IMR-90 (cell line): ENCODE results near the gene TAGAP. TPM values are rescaled to one million over a fixed set of nuclear protein-coding genes. Genes with fewer than 3 reads are reported as not detected.

Source experiments
- ATAC-seq: fragments of 200-7000 bp; cut with Tn5 transposase; 2 replicates; pipeline ENCODE4 v1.9.1; 2020; ENCODE audit warnings: low read depth, mild to moderate bottlenecking, moderate library complexity
- BruUV-seq: library from RNA; stranded (reverse); fragments of 400-500 nt; replicated peaks from 2 replicates; lab custom pipeline; 2021; lab: Mats Ljungman, UMichigan
- CTCF ChIA-PET: fragments of 300-600 bp; formaldehyde crosslinking; extraction: SDS; loops from one replicate; lab custom pipeline; 2021; ENCODE audit warnings: antibody characterized with exemption; lab: Yijun Ruan, JAX
- POLR2A ChIA-PET: fragments of 300-600 bp; sonication (Branson Sonifier 250); formaldehyde crosslinking; loops from one replicate; lab custom pipeline; 2022; ENCODE audit warnings: antibody characterized with exemption; ENCODE audit not compliant: unreplicated experiment; lab: Charles Lee
- DNase-seq: peaks from one replicate; pipeline ENCODE4 v3.0.0; 2013
- H2AFZ ChIP-seq: replicated peaks from 2 replicates; pipeline ENCODE3; 2013; ENCODE audit warnings: low read length, mild to moderate bottlenecking; ENCODE audit not compliant: poor library complexity
- H2AK5ac ChIP-seq: 2 replicates; pipeline ENCODE4 v1.6.1; 2013; ENCODE audit warnings: low read depth, low read length, inconsistent platforms
- H2AK9ac ChIP-seq: replicated peaks from 2 replicates; pipeline ENCODE3; 2013; ENCODE audit warnings: mild to moderate bottlenecking, low read depth, low read length, moderate library complexity; ENCODE audit not compliant: poor library complexity
- H2BK120ac ChIP-seq: 2 replicates; pipeline ENCODE4 v1.6.1; 2013; ENCODE audit warnings: low read depth, low read length, inconsistent platforms
- H2BK15ac ChIP-seq: 3 replicates; pipeline ENCODE4 v1.6.1; 2013; ENCODE audit warnings: low read depth, low read length, inconsistent platforms
- H2BK20ac ChIP-seq: 2 replicates; pipeline ENCODE4 v1.6.1; 2013; ENCODE audit warnings: low read depth, mild to moderate bottlenecking, inconsistent platforms, low read length, moderate library complexity
- H2BK5ac ChIP-seq: 2 replicates; pipeline ENCODE4 v1.6.1; 2013; ENCODE audit warnings: mild to moderate bottlenecking, low read depth, low read length, inconsistent platforms; ENCODE audit not compliant: poor library complexity, severe bottlenecking
- H3K14ac ChIP-seq: replicated peaks from 2 replicates; pipeline ENCODE4 v1.6.1; 2013; ENCODE audit warnings: low read depth, low read length, inconsistent platforms
- H3K18ac ChIP-seq: 2 replicates; pipeline ENCODE4 v1.6.1; 2013; ENCODE audit warnings: low read depth, low read length, control low read depth
- H3K23ac ChIP-seq: 2 replicates; pipeline ENCODE4 v1.6.1; 2013; ENCODE audit warnings: low read depth, low read length, inconsistent platforms
- H3K27ac ChIP-seq: 2 replicates; pipeline ENCODE4 v1.5.1; 2013; ENCODE audit warnings: mild to moderate bottlenecking, control low read depth, low read length; ENCODE audit not compliant: insufficient read depth
- H3K27me3 ChIP-seq: 2 replicates; pipeline ENCODE4 v1.6.1; 2013; ENCODE audit warnings: low read length; ENCODE audit not compliant: control insufficient read depth, insufficient read depth
- H3K36me3 ChIP-seq: 2 replicates; pipeline ENCODE4 v1.6.1; 2013; ENCODE audit warnings: low read length, mixed read lengths; ENCODE audit not compliant: control insufficient read depth, insufficient read depth
- H3K4ac ChIP-seq: 2 replicates; pipeline ENCODE4 v1.6.1; 2013; ENCODE audit warnings: low read depth, low read length, inconsistent platforms
- H3K4me1 ChIP-seq: 2 replicates; pipeline ENCODE4 v1.6.1; 2013; ENCODE audit warnings: low read length, mixed read lengths; ENCODE audit not compliant: control insufficient read depth, insufficient read depth
- H3K4me2 ChIP-seq: 2 replicates; pipeline ENCODE4 v1.6.1; 2013; ENCODE audit warnings: low read depth, mild to moderate bottlenecking, control low read depth, low read length, moderate library complexity
- H3K4me3 ChIP-seq: 2 replicates; pipeline ENCODE4 v1.5.1; 2013; ENCODE audit warnings: low read depth, mild to moderate bottlenecking, control low read depth, low read length, moderate library complexity; ENCODE audit not compliant: insufficient read depth
- H3K56ac ChIP-seq: 2 replicates; pipeline ENCODE4 v1.6.1; 2013; ENCODE audit warnings: low read length, inconsistent platforms; ENCODE audit not compliant: insufficient read depth; ENCODE audit errors: extremely low read depth
- H3K79me1 ChIP-seq, 2 experiments: 2 replicates each; pipeline ENCODE4 v1.6.1; 2013; ENCODE audit warnings: low read length in 2 of 2, inconsistent platforms in 1 of 2, low read depth in 1 of 2
- H3K9ac ChIP-seq: 2 replicates; pipeline ENCODE4 v1.6.1; 2013; ENCODE audit warnings: low read depth, low read length, control low read depth
- H3K9me1 ChIP-seq: 2 replicates; pipeline ENCODE4 v1.6.1; 2013; ENCODE audit warnings: low read length, inconsistent platforms; ENCODE audit not compliant: insufficient read depth
- H3K9me3 ChIP-seq: 2 replicates; pipeline ENCODE4 v1.6.1; 2013; ENCODE audit warnings: low read length; ENCODE audit not compliant: control insufficient read depth, insufficient read depth
- H4K20me1 ChIP-seq: 2 replicates; pipeline ENCODE4 v1.6.1; 2013; ENCODE audit warnings: low read length, inconsistent platforms; ENCODE audit not compliant: insufficient read depth
- H4K5ac ChIP-seq: 2 replicates; pipeline ENCODE4 v1.6.1; 2013; ENCODE audit warnings: mild to moderate bottlenecking, low read depth, low read length, control low read depth
- H4K8ac ChIP-seq, 2 experiments: 2 replicates each; pipeline ENCODE4 v1.6.1; 2013; ENCODE audit warnings: low read depth in 2 of 2, low read length in 2 of 2, control low read depth in 1 of 2, inconsistent platforms in 1 of 2
- H4K91ac ChIP-seq: 2 replicates; pipeline ENCODE4 v1.6.1; 2013; ENCODE audit warnings: low read depth, low read length, inconsistent platforms; ENCODE audit not compliant: insufficient read depth
- BHLHE40 ChIP-seq: fragments of 150-350 bp; IDR thresholded peaks from 2 replicates; pipeline ENCODE4 v1.6.1; 2016; ENCODE audit warnings: mild to moderate bottlenecking, low read depth, low read length
- CEBPB ChIP-seq: IDR thresholded peaks from 2 replicates; pipeline ENCODE4 v1.6.1; 2012; ENCODE audit warnings: low read depth, low read length, improper control_type of control experiment
- CHD1 ChIP-seq: IDR thresholded peaks from 2 replicates; pipeline ENCODE4 v1.6.1; 2012; ENCODE audit warnings: low read depth, low read length, improper control_type of control experiment
- FOS ChIP-seq: fragments of 150-350 bp; IDR thresholded peaks from 2 replicates; pipeline ENCODE4 v1.6.1; 2016; ENCODE audit warnings: low read depth, low read length
- MAFK ChIP-seq: IDR thresholded peaks from 2 replicates; pipeline ENCODE4 v1.6.1; 2012; ENCODE audit warnings: low read depth, low read length, improper control_type of control experiment
- MAZ ChIP-seq: IDR thresholded peaks from 2 replicates; pipeline ENCODE4 v1.6.1; 2012; ENCODE audit warnings: low read depth, mild to moderate bottlenecking, low read length, improper control_type of control experiment, moderate library complexity, borderline replicate concordance
- MXI1 ChIP-seq: IDR thresholded peaks from 2 replicates; pipeline ENCODE4 v1.6.1; 2012; ENCODE audit warnings: low read depth, mild to moderate bottlenecking, low read length, moderate library complexity, borderline replicate concordance
- NFE2L2 ChIP-seq: fragments of 150-350 bp; IDR thresholded peaks from 2 replicates; pipeline ENCODE4 v1.6.1; 2016; ENCODE audit warnings: low read depth, mild to moderate bottlenecking, low read length
- POLR2A ChIP-seq: IDR thresholded peaks from 2 replicates; pipeline ENCODE4 v1.6.1; 2012; ENCODE audit warnings: mild to moderate bottlenecking, low read depth, low read length
- RAD21 ChIP-seq: IDR thresholded peaks from 2 replicates; pipeline ENCODE4 v1.6.1; 2012; ENCODE audit warnings: low read length, improper control_type of control experiment
- RCOR1 ChIP-seq: IDR thresholded peaks from 2 replicates; pipeline ENCODE4 v1.6.1; 2012; ENCODE audit warnings: mild to moderate bottlenecking, low read length, improper control_type of control experiment; ENCODE audit not compliant: insufficient replicate concordance
- RFX5 ChIP-seq: IDR thresholded peaks from 2 replicates; pipeline ENCODE4 v1.8.0; 2012; ENCODE audit warnings: low read depth, mild to moderate bottlenecking, low read length, moderate library complexity
- SMC3 ChIP-seq: fragments of 150-350 bp; IDR thresholded peaks from 2 replicates; pipeline ENCODE4 v1.6.1; 2016; ENCODE audit warnings: low read depth, mild to moderate bottlenecking, antibody characterized with exemption, low read length, moderate library complexity
- WGBS, 2 experiments: methylation state at CpG; one replicate each; pipeline versions ENCODE4 v1.1.5 to v1.1.7; 2013; ENCODE audit warnings: missing lambda C conversion rate in 2 of 2; ENCODE audit not compliant: insufficient read length in 1 of 2; ENCODE audit errors: extremely low coverage in 2 of 2; 5-methylcytosine and 5-hydroxymethylcytosine counted together
- dilution Hi-C: fragments of 300-500 bp; cut with HindIII; formaldehyde crosslinking; loops from one replicate; pipeline ENCODE4 v1.14.3; 2018; ENCODE audit warnings: low sequenced_read_pairs; ENCODE audit not compliant: unreplicated experiment
- in situ Hi-C: fragments of 300-500 bp; cut with MboI; formaldehyde crosslinking; loops from 3 replicates; pipeline ENCODE4 v1.14.3; 2019; ENCODE audit warnings: low sequenced_read_pairs, inconsistent platforms, mixed read lengths
- intact Hi-C: fragments of 100-400 bp; cut with micrococcal nuclease; formaldehyde crosslinking; loops from 2 replicates; pipeline ENCODE4 v1.10.0; 2022
- polyA plus RNA-seq, 3 experiments: library from polyadenylated mRNA; depleted of rRNA; stranded (reverse); fragments of >200 nt; gene quantifications; 2 replicates each; pipeline ENCODE4 v1.2.3, GENCODE V29; 2012; ENCODE audit warnings: low replicate concordance in 1 of 3
- total RNA-seq: library from RNA; depleted of rRNA; stranded (reverse); fragments of >200 nt; gene quantifications from 2 replicates; pipeline ENCODE4 v1.2.3, GENCODE V29; 2012
- TF ChIP-seq, protein P1 (sequence below): fragments of 150-350 bp; IDR thresholded peaks from 2 replicates; pipeline ENCODE4 v1.6.1; 2017; ENCODE audit warnings: mild to moderate bottlenecking, antibody characterized with exemption, low read length, low read depth
- TF ChIP-seq, protein P2 (sequence below): conservative IDR thresholded peaks from 2 replicates; pipeline ENCODE4 v1.5.1; 2012; ENCODE audit warnings: mild to moderate bottlenecking, low read depth, low read length, improper control_type of control experiment
- TF ChIP-seq, protein P3 (sequence below): fragments of 150-350 bp; IDR thresholded peaks from 2 replicates; pipeline ENCODE4 v1.6.1; 2016; ENCODE audit warnings: low read depth, mild to moderate bottlenecking, low read length, moderate library complexity, borderline replicate concordance

Gene TAGAP
- total and polyA plus RNA-seq, 2 of the 4 experiments (the other 2 are of a cell fraction) = not detected

DNA sequence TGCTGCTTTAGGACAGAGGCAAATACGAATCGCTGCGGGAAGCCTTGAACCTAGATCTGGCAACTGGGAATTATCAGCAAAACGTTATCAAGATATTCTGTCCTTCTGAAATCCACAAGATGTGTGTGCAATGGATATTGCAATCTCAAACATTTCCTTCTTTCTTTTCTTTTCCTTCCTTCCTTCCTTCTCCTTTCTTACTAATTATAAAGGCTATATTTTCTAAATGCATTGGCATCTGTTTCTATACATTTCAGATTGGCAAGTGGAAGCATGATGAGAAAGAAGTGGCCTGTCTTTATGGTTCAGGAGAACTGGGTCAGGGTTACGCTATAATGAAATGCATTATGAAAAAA is 2.0 kb downstream of the TAGAP start:
- Histone ChIP-seq H3K14ac (no peak overlapping the region), H2BK5ac (no peak overlapping the region), H3K23ac (no peak overlapping the region), H2AK9ac (no peak overlapping the region), H2BK20ac (no peak overlapping the region), H2AFZ (peak overlapping the region; percentile 55), H3K4me2 (no peak overlapping the region), H4K5ac (no peak overlapping the region), H3K36me3 (no peaks in the 10 kb centered on the region), H4K8ac (no peak overlapping the region), H3K4me1 (no peaks in the 10 kb centered on the region), H4K91ac (no peak overlapping the region), H3K27me3 (peaks cover 48% of the 10 kb centered on the region), H3K9me1 (no peaks in the 10 kb centered on the region), H2BK120ac (no peak overlapping the region), H3K27ac (no peak overlapping the region), H3K4me3 (no peak overlapping the region), H2AK5ac (no peak overlapping the region), H2BK15ac (no peak overlapping the region), H4K20me1 (no peaks in the 10 kb centered on the region), H3K56ac (no peak overlapping the region), H3K4ac (no peak overlapping the region), H3K79me1 (no peaks in the 10 kb centered on the region), H3K9me3 (no peaks in the 10 kb centered on the region), H3K18ac (no peak overlapping the region), H3K9ac (no peak overlapping the region)
- no CpG with 5 or more reads among the region's 5 CpGs for WGBS, 2 experiments
- POLR2A ChIA-PET = no interaction called here
- CTCF ChIA-PET = interaction anchor here (0.6 to 1.3 kb wide), 5 partner anchors 10 to 64 kb away, joined by 3 to 6 read pairs (median 3); no protein-coding TSS in a partner anchor
- intact Hi-C loops (loop anchor here (1.0 kb wide), 2 partner anchors 61 to 91 kb away; no protein-coding TSS in a partner anchor), dilution Hi-C loops (no loop called here), in situ Hi-C loops (no loop called here)
- no peak for ATAC-seq
- DNase-seq = no peak
- no TSS peak for BruUV-seq
- no peak for TF ChIP-seq POLR2A
- TF ChIP-seq, protein P1, sequence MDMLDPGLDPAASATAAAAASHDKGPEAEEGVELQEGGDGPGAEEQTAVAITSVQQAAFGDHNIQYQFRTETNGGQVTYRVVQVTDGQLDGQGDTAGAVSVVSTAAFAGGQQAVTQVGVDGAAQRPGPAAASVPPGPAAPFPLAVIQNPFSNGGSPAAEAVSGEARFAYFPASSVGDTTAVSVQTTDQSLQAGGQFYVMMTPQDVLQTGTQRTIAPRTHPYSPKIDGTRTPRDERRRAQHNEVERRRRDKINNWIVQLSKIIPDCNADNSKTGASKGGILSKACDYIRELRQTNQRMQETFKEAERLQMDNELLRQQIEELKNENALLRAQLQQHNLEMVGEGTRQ = no peak
- no peak for TF ChIP-seq FOS
- TF ChIP-seq MAZ = no peak
- TF ChIP-seq RFX5 = no peak
- no peak for TF ChIP-seq MAFK
- TF ChIP-seq MXI1 = no peak
- no peak for TF ChIP-seq NFE2L2
- TF ChIP-seq, protein P2, sequence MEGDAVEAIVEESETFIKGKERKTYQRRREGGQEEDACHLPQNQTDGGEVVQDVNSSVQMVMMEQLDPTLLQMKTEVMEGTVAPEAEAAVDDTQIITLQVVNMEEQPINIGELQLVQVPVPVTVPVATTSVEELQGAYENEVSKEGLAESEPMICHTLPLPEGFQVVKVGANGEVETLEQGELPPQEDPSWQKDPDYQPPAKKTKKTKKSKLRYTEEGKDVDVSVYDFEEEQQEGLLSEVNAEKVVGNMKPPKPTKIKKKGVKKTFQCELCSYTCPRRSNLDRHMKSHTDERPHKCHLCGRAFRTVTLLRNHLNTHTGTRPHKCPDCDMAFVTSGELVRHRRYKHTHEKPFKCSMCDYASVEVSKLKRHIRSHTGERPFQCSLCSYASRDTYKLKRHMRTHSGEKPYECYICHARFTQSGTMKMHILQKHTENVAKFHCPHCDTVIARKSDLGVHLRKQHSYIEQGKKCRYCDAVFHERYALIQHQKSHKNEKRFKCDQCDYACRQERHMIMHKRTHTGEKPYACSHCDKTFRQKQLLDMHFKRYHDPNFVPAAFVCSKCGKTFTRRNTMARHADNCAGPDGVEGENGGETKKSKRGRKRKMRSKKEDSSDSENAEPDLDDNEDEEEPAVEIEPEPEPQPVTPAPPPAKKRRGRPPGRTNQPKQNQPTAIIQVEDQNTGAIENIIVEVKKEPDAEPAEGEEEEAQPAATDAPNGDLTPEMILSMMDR = no peak
- no peak for TF ChIP-seq RCOR1
- no peak for TF ChIP-seq CHD1
- TF ChIP-seq BHLHE40 = no peak
- no peak for TF ChIP-seq SMC3
- TF ChIP-seq CEBPB = no peak
- TF ChIP-seq, protein P3, sequence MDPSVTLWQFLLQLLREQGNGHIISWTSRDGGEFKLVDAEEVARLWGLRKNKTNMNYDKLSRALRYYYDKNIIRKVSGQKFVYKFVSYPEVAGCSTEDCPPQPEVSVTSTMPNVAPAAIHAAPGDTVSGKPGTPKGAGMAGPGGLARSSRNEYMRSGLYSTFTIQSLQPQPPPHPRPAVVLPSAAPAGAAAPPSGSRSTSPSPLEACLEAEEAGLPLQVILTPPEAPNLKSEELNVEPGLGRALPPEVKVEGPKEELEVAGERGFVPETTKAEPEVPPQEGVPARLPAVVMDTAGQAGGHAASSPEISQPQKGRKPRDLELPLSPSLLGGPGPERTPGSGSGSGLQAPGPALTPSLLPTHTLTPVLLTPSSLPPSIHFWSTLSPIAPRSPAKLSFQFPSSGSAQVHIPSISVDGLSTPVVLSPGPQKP = no peak
- TF ChIP-seq RAD21 = no peak
